Keratinocyte (primary cell): ENCODE data around the gene RBBP8. TPM values are rescaled to one million over a fixed set of nuclear protein-coding genes. Genes with fewer than 3 reads are reported as not detected.
"Not testable (repeated sequence)": the region's sequence is repeated elsewhere in the genome, so short reads cannot be mapped to it uniquely, and the experiment has no call there.

Experiments
- DNase-seq: peaks from one replicate; pipeline ENCODE4 v3.0.0-alpha.2; 2011; ENCODE audit warnings: low read depth, missing footprints, low spot score
- FAIRE-seq: peaks from 2 replicates; lab custom pipeline; 2011; peaks lifted over from hg19 to GRCh38; lab: Jason Lieb, UNC
- H2AFZ ChIP-seq: 2 replicates; pipeline ENCODE4 v1.6.0; 2012; ENCODE audit warnings: low read length, control low read depth, inconsistent platforms; ENCODE audit not compliant: control insufficient read depth
- H3K27ac ChIP-seq: 2 replicates; pipeline ENCODE4 v1.5.1; 2011; ENCODE audit warnings: low read length; ENCODE audit not compliant: control insufficient read depth, insufficient read depth
- H3K27me3 ChIP-seq: 3 replicates; pipeline ENCODE4 v1.6.0; 2011; ENCODE audit warnings: low read length; ENCODE audit not compliant: control insufficient read depth, insufficient read depth; ENCODE audit errors: extremely low read depth
- H3K36me3 ChIP-seq, 2 experiments: 2 replicates in 1 of 2; 3 replicates in 1 of 2; pipeline ENCODE4 v1.5.1; 2011; ENCODE audit warnings: low read length in 2 of 2, mild to moderate bottlenecking in 1 of 2; ENCODE audit not compliant: control insufficient read depth in 2 of 2, insufficient read depth in 2 of 2; ENCODE audit errors: extremely low read depth in 1 of 2
- H3K4me1 ChIP-seq: 3 replicates; pipeline ENCODE4 v1.5.1; 2011; ENCODE audit warnings: low read length; ENCODE audit not compliant: control insufficient read depth, insufficient read depth; ENCODE audit errors: extremely low read depth
- H3K4me2 ChIP-seq: 3 replicates; pipeline ENCODE4 v1.6.0; 2011; ENCODE audit warnings: low read depth, low read length; ENCODE audit not compliant: control insufficient read depth, insufficient read depth; ENCODE audit errors: extremely low read depth
- H3K4me3 ChIP-seq, 3 experiments: fragments of 200-600 bp in 1 of 3; sonication (generic) in 1 of 3; 2 replicates in 2 of 3; 3 replicates in 1 of 3; pipeline ENCODE4 v1.5.1; 2011 to 2016; ENCODE audit warnings: low read length in 3 of 3, mild to moderate bottlenecking in 3 of 3, control low read depth in 2 of 3, inconsistent platforms in 1 of 3, low read depth in 1 of 3, mixed read lengths in 1 of 3, mixed run types in 1 of 3, moderate library complexity in 1 of 3; ENCODE audit not compliant: control insufficient read depth in 2 of 3, insufficient read depth in 2 of 3; ENCODE audit errors: extremely low read depth in 1 of 3
- H3K79me2 ChIP-seq: 2 replicates; pipeline ENCODE4 v1.6.0; 2012; ENCODE audit warnings: low read length; ENCODE audit not compliant: control insufficient read depth, insufficient read depth
- H3K9ac ChIP-seq: 3 replicates; pipeline ENCODE4 v1.6.0; 2011; ENCODE audit warnings: low read length; ENCODE audit not compliant: control insufficient read depth, insufficient read depth; ENCODE audit errors: extremely low read depth
- H3K9me1 ChIP-seq: 3 replicates; pipeline ENCODE4 v1.6.0; 2011; ENCODE audit warnings: low read length; ENCODE audit not compliant: control insufficient read depth, insufficient read depth; ENCODE audit errors: extremely low read depth
- H3K9me3 ChIP-seq: 2 replicates; pipeline ENCODE4 v1.5.1; 2012; ENCODE audit warnings: low read depth, low read length; ENCODE audit not compliant: control insufficient read depth
- H4K20me1 ChIP-seq: 3 replicates; pipeline ENCODE4 v1.6.0; 2011; ENCODE audit warnings: low read length; ENCODE audit not compliant: control insufficient read depth, insufficient read depth; ENCODE audit errors: extremely low read depth
- EZH2 ChIP-seq: IDR thresholded peaks from one replicate; pipeline ENCODE4 v1.6.1; 2012; ENCODE audit warnings: inconsistent platforms, mild to moderate bottlenecking, low read length, moderate library complexity
- dilution Hi-C: fragments of 300-500 bp; cut with MboI; formaldehyde crosslinking; loops from one replicate; pipeline ENCODE4 v1.7.0; 2020; ENCODE audit warnings: low sequenced_read_pairs; ENCODE audit not compliant: extremely low pct_ligation_motif_present
- polyA plus RNA-seq, 5 experiments: library from polyadenylated mRNA; depleted of rRNA in 3 of 5; stranded (reverse) in 3 of 5; stranded (forward) in 1 of 5; unstranded in 1 of 5; fragments of >200 nt; gene quantifications; 1 replicate in 1 of 5; 2 replicates in 3 of 5; 3 replicates in 1 of 5; pipeline versions ENCODE4 v1.2.1 to v1.2.3, GENCODE V29; 2011 to 2012; ENCODE audit warnings: missing spikeins in 2 of 5, low read depth in 1 of 5, low replicate concordance in 1 of 5
- TF ChIP-seq, protein P1 (sequence below), 3 experiments: IDR thresholded peaks in 1 of 3; conservative IDR thresholded peaks in 1 of 3; optimal IDR thresholded peaks in 1 of 3; 2 replicates in 2 of 3; 3 replicates in 1 of 3; pipeline versions ENCODE3 to v1.5.1; 2011; ENCODE audit warnings: low read length in 3 of 3, mild to moderate bottlenecking in 3 of 3, moderate library complexity in 2 of 3, control low read depth in 1 of 3, inconsistent platforms in 1 of 3; ENCODE audit not compliant: insufficient read depth in 2 of 3; ENCODE audit errors: extremely low read depth in 1 of 3

RBBP8 gene
- polyA plus RNA-seq, 1 donor (not counting 4 experiments of a cell fraction or from before 2014, with no cell fraction given), result 169 TPM

DNA sequence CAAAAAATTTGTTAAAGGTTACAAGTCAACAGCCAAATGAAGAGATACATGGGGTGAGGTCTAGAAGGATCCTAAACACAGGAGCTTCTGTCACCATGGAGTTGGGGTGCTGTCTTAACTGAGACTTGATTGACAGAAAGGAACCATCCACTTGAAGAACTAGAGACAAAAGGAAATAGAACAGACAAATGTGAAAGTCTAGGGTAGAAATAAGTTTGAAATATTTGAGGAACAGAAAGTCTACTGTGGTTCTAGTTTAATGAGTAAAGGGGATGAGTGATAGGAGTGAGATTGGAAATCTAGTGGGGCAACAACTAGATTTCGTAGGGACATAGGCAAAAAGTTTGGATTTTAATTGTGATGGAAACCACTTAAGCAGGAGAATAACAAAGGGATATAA is 18.7 kb downstream of the RBBP8 start:
- Histone ChIP-seq H3K4me1 (no peaks in the 10 kb centered on the region), H3K4me2 (no peak overlapping the region), H3K36me3 (peaks cover 25 to 42% of the 10 kb centered on the region in 2 experiments), H3K9me1 (no peaks in the 10 kb centered on the region), H4K20me1 (no peaks in the 10 kb centered on the region), H3K79me2 (peaks cover 14% of the 10 kb centered on the region), H3K9me3 (no peaks in the 10 kb centered on the region), H3K27ac (no peak overlapping the region), H3K27me3 (no peaks in the 10 kb centered on the region), H2AFZ (no peak overlapping the region), H3K4me3 (no peak overlapping the region), H3K9ac (no peak overlapping the region)
- dilution Hi-C loops, result no loop called here
- TF ChIP-seq, protein P1, sequence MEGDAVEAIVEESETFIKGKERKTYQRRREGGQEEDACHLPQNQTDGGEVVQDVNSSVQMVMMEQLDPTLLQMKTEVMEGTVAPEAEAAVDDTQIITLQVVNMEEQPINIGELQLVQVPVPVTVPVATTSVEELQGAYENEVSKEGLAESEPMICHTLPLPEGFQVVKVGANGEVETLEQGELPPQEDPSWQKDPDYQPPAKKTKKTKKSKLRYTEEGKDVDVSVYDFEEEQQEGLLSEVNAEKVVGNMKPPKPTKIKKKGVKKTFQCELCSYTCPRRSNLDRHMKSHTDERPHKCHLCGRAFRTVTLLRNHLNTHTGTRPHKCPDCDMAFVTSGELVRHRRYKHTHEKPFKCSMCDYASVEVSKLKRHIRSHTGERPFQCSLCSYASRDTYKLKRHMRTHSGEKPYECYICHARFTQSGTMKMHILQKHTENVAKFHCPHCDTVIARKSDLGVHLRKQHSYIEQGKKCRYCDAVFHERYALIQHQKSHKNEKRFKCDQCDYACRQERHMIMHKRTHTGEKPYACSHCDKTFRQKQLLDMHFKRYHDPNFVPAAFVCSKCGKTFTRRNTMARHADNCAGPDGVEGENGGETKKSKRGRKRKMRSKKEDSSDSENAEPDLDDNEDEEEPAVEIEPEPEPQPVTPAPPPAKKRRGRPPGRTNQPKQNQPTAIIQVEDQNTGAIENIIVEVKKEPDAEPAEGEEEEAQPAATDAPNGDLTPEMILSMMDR (optimal IDR thresholded peaks at IDR 0.05 in 1 of 3, IDR thresholded peaks at IDR 0.05 in 1 of 3, conservative IDR thresholded peaks at IDR 0.05 in 1 of 3; ENCODE audit: extremely low read depth in 1 of 3, insufficient read depth in 2 of 3, low read length in 3 of 3), result no peak
- no peak for TF ChIP-seq EZH2
- no peak for DNase-seq
- no peak for FAIRE-seq

GRCh38 chr18:22952525-22952924 is 19.4 kb downstream of the RBBP8 start:
- H4K20me1 ChIP-seq, result no peaks in the 10 kb centered on the region
- H3K4me3 ChIP-seq, result no peak overlapping the region
- dilution Hi-C loops, result no loop called here
- H3K27ac ChIP-seq, result no peak overlapping the region
- H3K27me3 ChIP-seq, result no peaks in the 10 kb centered on the region
- H2AFZ ChIP-seq, result no peak overlapping the region
- peaks cover 30 to 45% of the 10 kb centered on the region in 2 experiments for H3K36me3 ChIP-seq
- H3K4me1 ChIP-seq, result no peaks in the 10 kb centered on the region
- DNase-seq (no peak), FAIRE-seq (no peak)
- no peaks in the 10 kb centered on the region for H3K9me1 ChIP-seq
- no peaks in the 10 kb centered on the region for H3K9me3 ChIP-seq
- no peak overlapping the region for H3K4me2 ChIP-seq
- peaks cover 15% of the 10 kb centered on the region for H3K79me2 ChIP-seq
- TF ChIP-seq, protein P1 (optimal IDR thresholded peaks at IDR 0.05 in 1 of 3, IDR thresholded peaks at IDR 0.05 in 1 of 3, conservative IDR thresholded peaks at IDR 0.05 in 1 of 3; ENCODE audit: extremely low read depth in 1 of 3, insufficient read depth in 2 of 3, low read length in 3 of 3), result no peak
- TF ChIP-seq EZH2, result no peak
- no peak overlapping the region for H3K9ac ChIP-seq

DNA sequence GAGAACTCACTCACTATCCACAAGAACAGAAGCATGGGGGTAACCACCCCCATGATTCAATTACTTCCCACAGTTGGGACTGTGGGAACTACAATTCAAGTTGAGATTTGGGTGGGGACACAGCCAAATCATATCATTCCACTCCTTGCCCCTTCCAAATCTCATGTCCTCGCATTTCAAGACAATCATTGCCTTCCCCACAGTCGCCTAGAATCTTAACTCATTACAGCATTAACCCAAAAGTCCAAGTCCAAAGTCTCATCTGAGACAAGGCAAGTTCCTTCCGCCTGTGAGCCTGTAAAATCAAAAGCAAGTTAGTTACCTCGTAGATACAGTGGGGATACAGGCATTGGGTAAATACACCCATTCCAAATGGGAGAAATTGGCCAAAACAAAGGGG is 20.9 kb downstream of the RBBP8 start:
- H3K4me1 ChIP-seq, H3K27ac ChIP-seq, H3K9me1 ChIP-seq, FAIRE-seq, dilution Hi-C loops, H2AFZ ChIP-seq, H3K9me3 ChIP-seq, H3K4me2 ChIP-seq, H3K4me3 ChIP-seq, H4K20me1 ChIP-seq, H3K9ac ChIP-seq, DNase-seq, H3K27me3 ChIP-seq: not testable (repeated sequence)
- Histone ChIP-seq H3K36me3 (peaks cover 30 to 45% of the 10 kb centered on the region in 2 experiments), H3K79me2 (peaks cover 15% of the 10 kb centered on the region)
